ENCODE data around the gene STX11.

STX11 gene

DNA sequence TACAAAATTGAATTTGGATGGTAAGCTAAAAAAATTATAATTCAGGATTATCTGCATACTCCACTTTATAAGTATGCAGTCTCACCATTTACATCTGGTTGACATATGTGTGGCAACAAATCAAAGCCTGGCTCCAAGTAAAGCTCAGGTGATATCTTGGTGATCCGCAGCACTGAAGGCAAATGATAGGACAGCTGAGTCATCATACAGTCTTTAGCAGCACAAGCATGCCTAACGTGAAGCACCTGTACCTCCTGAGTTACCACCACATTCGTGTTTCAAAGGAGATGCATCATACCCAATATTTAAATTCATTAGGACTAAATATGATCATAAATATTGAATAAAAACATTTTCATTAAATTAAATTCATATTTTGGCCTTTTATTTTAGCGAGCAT, 11.8 kb upstream of the STX11 start:
- Histone ChIP-seq H2AFZ (no peak overlapping the region), H3K79me2 (no peaks in the 10 kb centered on the region), H3K4me1 (no peaks in the 10 kb centered on the region), H3K9ac (no peak overlapping the region), H3K36me3 (ENCODE audit: control insufficient read depth, insufficient read depth, low read length) (no peaks in the 10 kb centered on the region), H3K4me3 (ENCODE audit: low read depth, low read length) (no peak overlapping the region), H3K4me2 (ENCODE audit: low read length) (no peak overlapping the region), H3K9me3 (ENCODE audit: control insufficient read depth, low read length) (no peaks in the 10 kb centered on the region), H3K27me3 (ENCODE audit: control insufficient read depth, insufficient read depth, low read length) (no peaks in the 10 kb centered on the region), H3K27ac (no peak overlapping the region)
- TF ChIP-seq, protein P1, sequence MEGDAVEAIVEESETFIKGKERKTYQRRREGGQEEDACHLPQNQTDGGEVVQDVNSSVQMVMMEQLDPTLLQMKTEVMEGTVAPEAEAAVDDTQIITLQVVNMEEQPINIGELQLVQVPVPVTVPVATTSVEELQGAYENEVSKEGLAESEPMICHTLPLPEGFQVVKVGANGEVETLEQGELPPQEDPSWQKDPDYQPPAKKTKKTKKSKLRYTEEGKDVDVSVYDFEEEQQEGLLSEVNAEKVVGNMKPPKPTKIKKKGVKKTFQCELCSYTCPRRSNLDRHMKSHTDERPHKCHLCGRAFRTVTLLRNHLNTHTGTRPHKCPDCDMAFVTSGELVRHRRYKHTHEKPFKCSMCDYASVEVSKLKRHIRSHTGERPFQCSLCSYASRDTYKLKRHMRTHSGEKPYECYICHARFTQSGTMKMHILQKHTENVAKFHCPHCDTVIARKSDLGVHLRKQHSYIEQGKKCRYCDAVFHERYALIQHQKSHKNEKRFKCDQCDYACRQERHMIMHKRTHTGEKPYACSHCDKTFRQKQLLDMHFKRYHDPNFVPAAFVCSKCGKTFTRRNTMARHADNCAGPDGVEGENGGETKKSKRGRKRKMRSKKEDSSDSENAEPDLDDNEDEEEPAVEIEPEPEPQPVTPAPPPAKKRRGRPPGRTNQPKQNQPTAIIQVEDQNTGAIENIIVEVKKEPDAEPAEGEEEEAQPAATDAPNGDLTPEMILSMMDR (IDR thresholded peaks at IDR 0.05) = no peak

DNA sequence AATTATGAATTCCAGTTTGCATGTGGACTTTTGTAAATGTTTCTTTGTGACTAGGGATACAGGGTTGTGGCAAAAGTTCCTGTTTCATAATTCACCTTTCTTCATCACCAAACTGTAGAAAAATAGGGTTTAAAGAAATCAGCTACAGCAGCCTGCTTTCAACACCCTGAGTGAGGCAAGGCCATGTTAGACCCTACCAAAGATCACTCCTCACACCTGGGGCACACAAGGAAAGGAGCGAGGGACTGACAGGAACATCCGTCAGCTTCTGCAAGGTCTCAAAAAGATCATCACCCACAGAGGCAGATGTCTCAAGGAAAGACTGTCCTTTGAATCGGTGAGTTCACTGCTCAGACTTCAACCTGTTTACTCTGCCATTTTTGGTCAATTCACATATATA, 10.5 kb upstream of the STX11 start:
- H2AFZ ChIP-seq = no peak overlapping the region
- H3K4me2 ChIP-seq (ENCODE audit: low read length) = no peak overlapping the region
- no peaks in the 10 kb centered on the region for H3K4me1 ChIP-seq
- no peaks in the 10 kb centered on the region for H3K27me3 ChIP-seq (ENCODE audit: control insufficient read depth, insufficient read depth, low read length)
- no peaks in the 10 kb centered on the region for H3K79me2 ChIP-seq
- H3K4me3 ChIP-seq (ENCODE audit: low read depth, low read length) = no peak overlapping the region
- H3K9ac ChIP-seq = no peak overlapping the region
- no peaks in the 10 kb centered on the region for H3K36me3 ChIP-seq (ENCODE audit: control insufficient read depth, insufficient read depth, low read length)
- no peak overlapping the region for H3K27ac ChIP-seq
- TF ChIP-seq, protein P1 (IDR thresholded peaks at IDR 0.05) = no peak
- no peaks in the 10 kb centered on the region for H3K9me3 ChIP-seq (ENCODE audit: control insufficient read depth, low read length)

DNA sequence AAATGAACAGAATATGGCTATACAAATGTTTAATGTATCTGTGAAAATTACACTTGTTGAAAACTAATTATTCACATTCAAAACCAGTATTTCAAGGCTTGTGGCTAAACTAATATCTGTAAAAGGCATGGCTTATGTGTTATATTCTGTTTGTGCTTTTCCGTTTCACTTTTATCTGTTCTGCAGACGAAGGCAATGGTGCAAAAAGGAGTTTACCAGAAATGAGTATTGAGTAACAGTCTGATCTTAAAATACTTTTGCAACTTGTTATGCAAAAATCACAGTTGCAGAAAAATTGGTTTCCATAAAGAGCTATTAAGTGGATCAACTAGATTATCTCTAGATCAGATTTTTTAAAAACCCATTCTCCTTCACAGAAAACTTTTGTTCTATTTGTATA, 9.4 kb upstream of the STX11 start:
- no peak overlapping the region for H3K4me2 ChIP-seq (ENCODE audit: low read length)
- no peak overlapping the region for H3K9ac ChIP-seq
- TF ChIP-seq, protein P1 (IDR thresholded peaks at IDR 0.05) = no peak
- H3K27ac ChIP-seq = no peak overlapping the region
- H3K27me3 ChIP-seq (ENCODE audit: control insufficient read depth, insufficient read depth, low read length) = no peaks in the 10 kb centered on the region
- no peak overlapping the region for H3K4me3 ChIP-seq (ENCODE audit: low read depth, low read length)
- no peaks in the 10 kb centered on the region for H3K79me2 ChIP-seq
- H3K9me3 ChIP-seq (ENCODE audit: control insufficient read depth, low read length) = no peaks in the 10 kb centered on the region
- H2AFZ ChIP-seq = no peak overlapping the region
- H3K4me1 ChIP-seq = no peaks in the 10 kb centered on the region
- H3K36me3 ChIP-seq (ENCODE audit: control insufficient read depth, insufficient read depth, low read length) = no peaks in the 10 kb centered on the region

DNA sequence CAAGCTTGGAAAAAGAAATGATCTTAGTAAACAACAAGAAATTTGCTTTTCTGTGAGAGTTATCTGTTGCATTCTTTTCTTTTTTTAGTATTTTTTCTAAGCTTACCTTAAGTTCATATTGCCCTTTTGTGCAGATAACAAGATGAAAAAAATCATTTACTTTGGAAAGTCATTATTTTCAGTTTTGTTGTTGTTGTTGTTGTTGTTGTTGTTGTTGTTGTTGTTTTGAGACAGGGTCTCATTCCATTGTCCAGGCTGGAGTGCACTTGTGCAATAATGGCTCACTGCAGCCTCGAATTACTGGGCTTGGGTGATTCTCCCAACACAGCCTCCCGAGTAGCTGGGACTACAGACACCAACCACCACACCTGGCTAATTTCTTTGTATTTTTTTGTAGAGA, 8.8 kb upstream of the STX11 start:
- H3K36me3 ChIP-seq (ENCODE audit: control insufficient read depth, insufficient read depth, low read length) = no peaks in the 10 kb centered on the region
- H3K27me3 ChIP-seq (ENCODE audit: control insufficient read depth, insufficient read depth, low read length) = no peaks in the 10 kb centered on the region
- H3K79me2 ChIP-seq = no peaks in the 10 kb centered on the region
- H3K9me3 ChIP-seq (ENCODE audit: control insufficient read depth, low read length) = no peaks in the 10 kb centered on the region
- no peak overlapping the region for H2AFZ ChIP-seq
- no peaks in the 10 kb centered on the region for H3K4me1 ChIP-seq
- no peak overlapping the region for H3K27ac ChIP-seq
- no peak overlapping the region for H3K4me2 ChIP-seq (ENCODE audit: low read length)
- TF ChIP-seq, protein P1 (IDR thresholded peaks at IDR 0.05) = no peak
- H3K9ac ChIP-seq = no peak overlapping the region
- no peak overlapping the region for H3K4me3 ChIP-seq (ENCODE audit: low read depth, low read length)

DNA sequence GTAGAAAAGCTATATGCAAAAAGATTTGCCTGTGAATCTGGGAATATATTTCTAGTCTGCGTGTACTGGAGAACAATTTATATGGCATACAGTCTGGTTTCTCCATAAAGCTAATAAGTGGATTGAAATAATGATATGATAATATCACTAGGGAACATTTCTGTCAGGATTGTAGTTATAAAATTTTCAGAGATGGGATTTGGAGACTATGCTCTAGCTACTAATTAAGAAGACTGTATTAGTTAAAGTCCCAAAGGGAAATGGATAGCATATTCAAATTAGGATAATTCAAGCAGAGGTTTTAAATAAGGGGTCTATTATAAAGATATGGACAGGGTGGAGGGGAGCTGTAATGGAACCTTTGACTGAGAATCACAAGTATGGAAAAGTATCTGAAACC, 7.2 kb upstream of the STX11 start:
- Histone ChIP-seq H3K9ac (no peak overlapping the region), H3K27me3 (ENCODE audit: control insufficient read depth, insufficient read depth, low read length) (no peaks in the 10 kb centered on the region), H3K4me1 (no peaks in the 10 kb centered on the region), H3K4me3 (ENCODE audit: low read depth, low read length) (no peak overlapping the region), H2AFZ (no peak overlapping the region), H3K4me2 (ENCODE audit: low read length) (no peak overlapping the region), H3K27ac (no peak overlapping the region), H3K9me3 (ENCODE audit: control insufficient read depth, low read length) (no peaks in the 10 kb centered on the region), H3K36me3 (ENCODE audit: control insufficient read depth, insufficient read depth, low read length) (no peaks in the 10 kb centered on the region), H3K79me2 (no peaks in the 10 kb centered on the region)
- TF ChIP-seq, protein P1 (IDR thresholded peaks at IDR 0.05) = no peak
